Spleen (tissue), 11 donors: ENCODE data around the gene PAXX. TPM values are rescaled to one million over a fixed set of nuclear protein-coding genes. Genes with fewer than 3 reads are reported as not detected.

Experiments
- DNase-seq: peaks from one replicate; pipeline ENCODE4 v3.0.0-alpha.2; 2020
- H3K27ac ChIP-seq, 8 donors: fragments of 200-600 bp; sonication (generic) in 7 of 8; 1 replicate in 4 of 8; 2 replicates in 4 of 8; pipeline versions ENCODE4 v1.5.0 to v1.8.0; 2016 to 2021; ENCODE audit warnings: inconsistent platforms in 4 of 8, mild to moderate bottlenecking in 4 of 8, moderate library complexity in 1 of 8
- H3K27me3 ChIP-seq, 7 donors: fragments of 200-600 bp; sonication (generic) in 6 of 7; replicated peaks in 1 of 7; 1 replicate in 4 of 7; 2 replicates in 3 of 7; pipeline versions ENCODE4 v1.5.0 to v1.8.0; 2016 to 2021; ENCODE audit warnings: inconsistent platforms in 3 of 7, mild to moderate bottlenecking in 1 of 7
- H3K36me3 ChIP-seq, 6 donors: fragments of 200-600 bp; sonication (generic) in 5 of 6; 1 replicate in 4 of 6; 2 replicates in 2 of 6; pipeline versions ENCODE4 v1.5.0 to v1.8.0; 2016 to 2021; ENCODE audit warnings: inconsistent platforms in 2 of 6
- H3K4me1 ChIP-seq, 6 donors: fragments of 200-600 bp; sonication (generic) in 5 of 6; 1 replicate in 3 of 6; 2 replicates in 3 of 6; pipeline versions ENCODE4 v1.5.0 to v1.8.0; 2016 to 2021; ENCODE audit warnings: inconsistent platforms in 3 of 6
- H3K4me3 ChIP-seq, 8 donors: fragments of 200-600 bp; sonication (generic) in 7 of 8; 1 replicate in 4 of 8; 2 replicates in 4 of 8; pipeline versions ENCODE4 v1.5.0 to v1.8.0; 2016 to 2021; ENCODE audit warnings: inconsistent platforms in 4 of 8, mild to moderate bottlenecking in 4 of 8, moderate library complexity in 2 of 8
- H3K9me3 ChIP-seq, 8 donors: fragments of 200-600 bp; sonication (generic) in 7 of 8; 1 replicate in 4 of 8; 2 replicates in 4 of 8; pipeline versions ENCODE4 v1.5.0 to v1.8.0; 2016 to 2021; ENCODE audit warnings: inconsistent platforms in 4 of 8
- CTCF ChIP-seq, 11 experiments: fragments of 200-600 bp in 7 of 11; fragments of 450-650 bp in 4 of 11; sonication (generic) in 4 of 11; IDR thresholded peaks in 8 of 11; conservative IDR thresholded peaks in 3 of 11; 1 replicate in 7 of 11; 2 replicates in 4 of 11; pipeline versions ENCODE4 v1.4.0 to v1.8.0; 2016 to 2021; ENCODE audit warnings: antibody characterized with exemption in 11 of 11, inconsistent platforms in 4 of 11, mild to moderate bottlenecking in 1 of 11
- POLR2A ChIP-seq, 3 donors: fragments of 450-650 bp; IDR thresholded peaks; one replicate each; pipeline ENCODE4 v1.5.1; 2017; ENCODE audit warnings: antibody characterized with exemption in 3 of 3, mild to moderate bottlenecking in 1 of 3
- POLR2AphosphoS5 ChIP-seq, 3 donors: sonication (generic); formaldehyde crosslinking; IDR thresholded peaks; one replicate each; pipeline ENCODE4 v1.5.1; 2017; ENCODE audit warnings: antibody characterized with exemption in 3 of 3
- WGBS, 5 donors: extraction: QIAGEN DNeasy Blood & Tissue Kit in 3 of 5; methylation state at CpG; one replicate each; pipeline versions ENCODE4 v1.1.5 to v1.1.7; 2013 to 2018; 5-methylcytosine and 5-hydroxymethylcytosine counted together
- intact Hi-C: fragments of 100-400 bp; cut with DNase I; formaldehyde crosslinking; loops from one replicate; pipeline ENCODE4 v1.15.0; 2023; ENCODE audit warnings: low total_unique reads
- polyA plus RNA-seq, 3 donors: library from polyadenylated mRNA; stranded (reverse); fragments of 200-250 nt; gene quantifications; one replicate each; pipeline ENCODE4 v1.2.1, GENCODE V29; 2013
- total RNA-seq, 7 donors: library from RNA; depleted of rRNA in 3 of 7; stranded (reverse); fragments of >200 nt in 3 of 7; fragmentation: NEBNext Ultra II Directional in 4 of 7; extraction: Animal tissue kit (Norgen Biotek cat#: 25700) in 4 of 7; gene quantifications; one replicate each; pipeline versions ENCODE4 v1.1.0 to v1.2.1, GENCODE V29; 2016 to 2021
- donor health status: healthy with polysubstance abuse.
- donor health status: DM: no; HTN: no; CAD: no; lungs with moderate emphysema.
- donor health status: DM: no; HTN: no; CAD: no.
- donor health status: Bipolar disorder and iron deficiency.
- donor health status: healthy.
- donor health status: DM: no; HTN: no; CAD: no.
- donor health status: DM: yes; HTN: yes; CAD: no.

The PAXX gene
- total and polyA plus RNA-seq, 10 donors, result 51.3 to 264 (median 66.2) TPM

GRCh38 chr9:137040568-137040967 lies 48.3 kb downstream of the PAXX start:
- peaks cover 0 to 42% (median 10%) of the 10 kb centered on the region in 6 donors for H3K36me3 ChIP-seq
- 65 to 86% (median 79%) methylated on average over 15 to 23 of the region's 23 CpGs for WGBS, 5 donors
- H3K27ac ChIP-seq, result peak overlapping the region in 7 of 8 donors; percentile 26 to 83 (median 78)
- H3K4me1 ChIP-seq, result peaks cover 21 to 72% (median 45%) of the 10 kb centered on the region in 6 donors
- no peaks in the 10 kb centered on the region for H3K9me3 ChIP-seq
- intact Hi-C loops, result no loop called here
- TF ChIP-seq CTCF (IDR thresholded peaks at IDR 0.05 in 8 of 11, conservative IDR thresholded peaks at IDR 0.05 in 3 of 11), result no peak
- TF ChIP-seq POLR2AphosphoS5 (IDR thresholded peaks at IDR 0.05), result peak in 1 of 3 donors; percentile 50
- peaks cover 0 to 63% (median 24%) of the 10 kb centered on the region in 7 donors for H3K27me3 ChIP-seq
- H3K4me3 ChIP-seq, result peak overlapping the region in 7 of 8 donors; percentile 3 to 58 (median 23)
- no peak for DNase-seq

GRCh38 chr9:137041124-137041523 lies 48.9 kb downstream of the PAXX start:
- peak; percentile 84 for DNase-seq
- H3K9me3 ChIP-seq, result no peaks in the 10 kb centered on the region
- H3K27me3 ChIP-seq, result peaks cover 0 to 69% (median 29%) of the 10 kb centered on the region in 7 donors
- peak; percentile 26 to 73 (median 41) for TF ChIP-seq POLR2AphosphoS5 (IDR thresholded peaks at IDR 0.05)
- TF ChIP-seq POLR2A (IDR thresholded peaks at IDR 0.05), result no peak
- H3K4me1 ChIP-seq, result peaks cover 23 to 71% (median 46%) of the 10 kb centered on the region in 6 donors
- intact Hi-C loops, result no loop called here
- 30 to 61% (median 38%) methylated on average over 9 to 16 of the region's 16 CpGs for WGBS, 5 donors
- peak overlapping the region; percentile 26 to 83 (median 79) for H3K27ac ChIP-seq
- H3K4me3 ChIP-seq, result peak overlapping the region in 7 of 8 donors; percentile 3 to 58 (median 23)
- H3K36me3 ChIP-seq, result peaks cover 0 to 42% (median 10%) of the 10 kb centered on the region in 6 donors

- WGBS, 5 donors, result 54 to 92% (median 70%) methylated on average over 15 to 36 of the region's 36 CpGs
- Histone ChIP-seq H3K9me3 (no peaks in the 10 kb centered on the region), H3K36me3 (peaks cover 0 to 28% (median 9%) of the 10 kb centered on the region in 6 donors), H3K4me3 (peak overlapping the region in 7 of 8 donors; percentile 23 to 77 (median 51)), H3K27me3 (peaks cover 4 to 88% (median 48%) of the 10 kb centered on the region in 7 donors), H3K27ac (peak overlapping the region in 5 of 8 donors; percentile 78 to 83 (median 81)), H3K4me1 (peaks cover 25 to 72% (median 52%) of the 10 kb centered on the region in 6 donors)
- DNase-seq, result no peak
- intact Hi-C loops, result no loop called here
- TF ChIP-seq POLR2AphosphoS5 (IDR thresholded peaks at IDR 0.05) (peak in 2 of 3 donors; percentile 58 to 64), CTCF (IDR thresholded peaks at IDR 0.05 in 8 of 11, conservative IDR thresholded peaks at IDR 0.05 in 3 of 11) (no peak)
Observed at GRCh38 chr9:137042751-137043727, 50.8 kb downstream of the PAXX start.

Other genes starting within 250 kb of the PAXX start
Only the 30 nearest of the 39 such genes appear.
- 10 to 100 TPM; 32.1 to 50.7 (median 44.3) TPM for gene TMEM141, start 201.1 kb upstream of the PAXX start, total RNA-seq
- 10 to 100 TPM; 54.5 to 92.8 (median 92.6) TPM for gene TMEM141, start 201.1 kb upstream of the PAXX start, polyA plus RNA-seq
- gene CCDC183, start 196.1 kb upstream of the PAXX start, total RNA-seq, result 1 to 10 TPM in 1 of 7 donors, under 1 TPM in 6; 0.44 to 1.6 (median 0.68) TPM
- gene CCDC183, start 196.1 kb upstream of the PAXX start, polyA plus RNA-seq, result 1 to 10 TPM in 1 of 3 donors, under 1 TPM in 2; 0.41 to 1.2 (median 0.99) TPM
- gene RABL6, start 184.5 kb upstream of the PAXX start, total RNA-seq, result 10 to 100 TPM; 47.9 to 68.2 (median 58.2) TPM
- gene RABL6, start 184.5 kb upstream of the PAXX start, polyA plus RNA-seq, result 10 to 100 TPM; 32.7 to 70.0 (median 38.3) TPM
- gene AJM1, start 149.9 kb upstream of the PAXX start, total RNA-seq, result 10 to 100 TPM in 1 of 7 donors, 1 to 10 TPM in 6; 3.3 to 13.1 (median 6.3) TPM
- 1 to 10 TPM in 2 of 3 donors, under 1 TPM in 1; 0.91 to 3.9 (median 1.0) TPM for gene AJM1, start 149.9 kb upstream of the PAXX start, polyA plus RNA-seq
- gene PHPT1, start 143.0 kb upstream of the PAXX start, total RNA-seq, result 10 to 100 TPM; 32.3 to 71.0 (median 63.3) TPM
- 100 to 1,000 TPM in 2 of 3 donors, 10 to 100 TPM in 1; 95.9 to 117 (median 106) TPM for gene PHPT1, start 143.0 kb upstream of the PAXX start, polyA plus RNA-seq
- 10 to 100 TPM in 5 of 7 donors, 1 to 10 TPM in 2; 5.4 to 20.8 (median 11.3) TPM for gene MAMDC4, start 140.1 kb upstream of the PAXX start, total RNA-seq
- 10 to 100 TPM in 2 of 3 donors, 1 to 10 TPM in 1; 4.9 to 32.0 (median 12.7) TPM for gene MAMDC4, start 140.1 kb upstream of the PAXX start, polyA plus RNA-seq
- gene EDF1, start 126.1 kb upstream of the PAXX start, total RNA-seq, result 100 to 1,000 TPM; 184 to 241 (median 225) TPM
- 100 to 1,000 TPM; 347 to 462 (median 441) TPM for gene EDF1, start 126.1 kb upstream of the PAXX start, polyA plus RNA-seq
- 10 to 100 TPM; 14.9 to 49.7 (median 29.6) TPM for gene TRAF2, start 105.9 kb upstream of the PAXX start, total RNA-seq
- 10 to 100 TPM; 13.6 to 23.1 (median 19.6) TPM for gene TRAF2, start 105.9 kb upstream of the PAXX start, polyA plus RNA-seq
- 100 to 1,000 TPM in 6 of 7 donors, 10 to 100 TPM in 1; 97.6 to 170 (median 105) TPM for gene FBXW5, start 47.7 kb upstream of the PAXX start, total RNA-seq
- 100 to 1,000 TPM in 2 of 3 donors, 10 to 100 TPM in 1; 90.8 to 154 (median 123) TPM for gene FBXW5, start 47.7 kb upstream of the PAXX start, polyA plus RNA-seq
- gene C8G, start 47.2 kb upstream of the PAXX start, total RNA-seq, result 1 to 10 TPM in 6 of 7 donors, not detected in 1; 2.3 to 7.4 (median 3.8) TPM
- gene C8G, start 47.2 kb upstream of the PAXX start, polyA plus RNA-seq, result 1 to 10 TPM; 3.2 to 4.3 (median 3.7) TPM
- gene LCN12, start 40.1 kb upstream of the PAXX start, total RNA-seq, result 10 to 100 TPM in 4 of 7 donors, 1 to 10 TPM in 3; 3.1 to 63.4 (median 12.5) TPM
- 1 to 10 TPM in 2 of 3 donors, under 1 TPM in 1; 0.83 to 6.7 (median 4.8) TPM for gene LCN12, start 40.1 kb upstream of the PAXX start, polyA plus RNA-seq
- 100 to 1,000 TPM; 134 to 457 (median 378) TPM for gene PTGDS, start 14.9 kb upstream of the PAXX start, total RNA-seq
- gene PTGDS, start 14.9 kb upstream of the PAXX start, polyA plus RNA-seq, result 1,000 to 10,000 TPM in 1 of 3 donors, 100 to 1,000 TPM in 2; 462 to 1,396 (median 703) TPM
- 1 to 10 TPM; 1.8 to 8.3 (median 3.3) TPM for gene LCNL1, start 9.4 kb upstream of the PAXX start, total RNA-seq
- 1 to 10 TPM; 1.3 to 4.7 (median 2.3) TPM for gene LCNL1, start 9.4 kb upstream of the PAXX start, polyA plus RNA-seq
- gene CLIC3, start 4.1 kb downstream of the PAXX start, total RNA-seq, result 10 to 100 TPM in 1 of 7 donors, 1 to 10 TPM in 6; 3.5 to 10.7 (median 5.5) TPM
- gene CLIC3, start 4.1 kb downstream of the PAXX start, polyA plus RNA-seq, result 1 to 10 TPM; 2.9 to 7.2 (median 5.3) TPM
- 10 to 100 TPM; 36.3 to 97.5 (median 59.0) TPM for gene ABCA2, start 35.8 kb downstream of the PAXX start, total RNA-seq
- gene ABCA2, start 35.8 kb downstream of the PAXX start, polyA plus RNA-seq, result 10 to 100 TPM; 11.9 to 38.6 (median 19.6) TPM
- 10 to 100 TPM in 2 of 7 donors, 1 to 10 TPM in 5; 5.5 to 14.9 (median 6.7) TPM for gene FUT7, start 39.7 kb downstream of the PAXX start, total RNA-seq
- 1 to 10 TPM; 4.0 to 6.9 (median 4.8) TPM for gene FUT7, start 39.7 kb downstream of the PAXX start, polyA plus RNA-seq
- gene NPDC1, start 53.8 kb downstream of the PAXX start, total RNA-seq, result 100 to 1,000 TPM in 5 of 7 donors, 10 to 100 TPM in 2; 86.3 to 197 (median 111) TPM
- 100 to 1,000 TPM; 104 to 358 (median 256) TPM for gene NPDC1, start 53.8 kb downstream of the PAXX start, polyA plus RNA-seq
- gene ENTPD2, start 61.6 kb downstream of the PAXX start, total RNA-seq, result under 1 TPM in 2 of 7 donors, not detected in 5; 0.32 to 0.40 TPM
- gene ENTPD2, start 61.6 kb downstream of the PAXX start, polyA plus RNA-seq, result under 1 TPM in 2 of 3 donors, not detected in 1; 0.11 to 0.58 TPM
- 1 to 10 TPM; 2.1 to 6.5 (median 3.0) TPM for gene SAPCD2, start 78.1 kb downstream of the PAXX start, total RNA-seq
- gene SAPCD2, start 78.1 kb downstream of the PAXX start, polyA plus RNA-seq, result 1 to 10 TPM in 2 of 3 donors, under 1 TPM in 1; 0.76 to 2.5 (median 2.4) TPM
- 10 to 100 TPM; 19.5 to 35.9 (median 28.6) TPM for gene UAP1L1, start 85.1 kb downstream of the PAXX start, total RNA-seq
- gene UAP1L1, start 85.1 kb downstream of the PAXX start, polyA plus RNA-seq, result 10 to 100 TPM; 12.5 to 29.7 (median 24.6) TPM
- gene MAN1B1, start 94.6 kb downstream of the PAXX start, total RNA-seq, result 10 to 100 TPM; 43.2 to 67.9 (median 51.7) TPM
- gene MAN1B1, start 94.6 kb downstream of the PAXX start, polyA plus RNA-seq, result 100 to 1,000 TPM in 1 of 3 donors, 10 to 100 TPM in 2; 49.6 to 112 (median 90.0) TPM
- 100 to 1,000 TPM; 105 to 250 (median 166) TPM for gene DPP7, start 122.3 kb downstream of the PAXX start, total RNA-seq
- 100 to 1,000 TPM; 342 to 536 (median 501) TPM for gene DPP7, start 122.3 kb downstream of the PAXX start, polyA plus RNA-seq
- under 1 TPM in 1 of 7 donors, not detected in 6; 0.70 TPM for gene GRIN1, start 146.7 kb downstream of the PAXX start, total RNA-seq
- gene GRIN1, start 146.7 kb downstream of the PAXX start, polyA plus RNA-seq, result under 1 TPM; 0.03 to 0.07 (median 0.03) TPM
- under 1 TPM in 2 of 7 donors, not detected in 5; 0.28 to 0.60 TPM for gene LRRC26, start 177.6 kb downstream of the PAXX start, total RNA-seq
- gene LRRC26, start 177.6 kb downstream of the PAXX start, polyA plus RNA-seq, result under 1 TPM in 1 of 3 donors, not detected in 2; 0.06 TPM
- not detected for gene TMEM210, start 179.6 kb downstream of the PAXX start, total RNA-seq
- not detected for gene TMEM210, start 179.6 kb downstream of the PAXX start, polyA plus RNA-seq
- gene ANAPC2, start 196.1 kb downstream of the PAXX start, total RNA-seq, result 10 to 100 TPM; 38.4 to 93.0 (median 62.2) TPM
- 10 to 100 TPM; 27.8 to 67.4 (median 48.5) TPM for gene ANAPC2, start 196.1 kb downstream of the PAXX start, polyA plus RNA-seq
- gene SSNA1, start 196.3 kb downstream of the PAXX start, total RNA-seq, result 10 to 100 TPM; 38.2 to 54.3 (median 43.0) TPM
- 100 to 1,000 TPM in 1 of 3 donors, 10 to 100 TPM in 2; 82.0 to 109 (median 99.6) TPM for gene SSNA1, start 196.3 kb downstream of the PAXX start, polyA plus RNA-seq
- 1 to 10 TPM; 6.3 to 9.6 (median 7.2) TPM for gene TPRN, start 208.3 kb downstream of the PAXX start, total RNA-seq
- 10 to 100 TPM in 1 of 3 donors, 1 to 10 TPM in 2; 4.5 to 10.7 (median 4.7) TPM for gene TPRN, start 208.3 kb downstream of the PAXX start, polyA plus RNA-seq
- 10 to 100 TPM; 28.4 to 37.9 (median 34.6) TPM for gene TMEM203, start 213.2 kb downstream of the PAXX start, total RNA-seq
- gene TMEM203, start 213.2 kb downstream of the PAXX start, polyA plus RNA-seq, result 10 to 100 TPM; 37.4 to 50.1 (median 44.9) TPM
- 10 to 100 TPM; 14.2 to 28.7 (median 21.6) TPM for gene NDOR1, start 213.3 kb downstream of the PAXX start, total RNA-seq
- gene NDOR1, start 213.3 kb downstream of the PAXX start, polyA plus RNA-seq, result 10 to 100 TPM in 1 of 3 donors, 1 to 10 TPM in 2; 6.3 to 21.7 (median 9.0) TPM